ENCODE results near the gene MLLT10.
"Not testable (repeated sequence)": the region's sequence is repeated elsewhere in the genome, so short reads cannot be mapped to it uniquely, and the experiment has no call there.

The MLLT10 gene

DNA sequence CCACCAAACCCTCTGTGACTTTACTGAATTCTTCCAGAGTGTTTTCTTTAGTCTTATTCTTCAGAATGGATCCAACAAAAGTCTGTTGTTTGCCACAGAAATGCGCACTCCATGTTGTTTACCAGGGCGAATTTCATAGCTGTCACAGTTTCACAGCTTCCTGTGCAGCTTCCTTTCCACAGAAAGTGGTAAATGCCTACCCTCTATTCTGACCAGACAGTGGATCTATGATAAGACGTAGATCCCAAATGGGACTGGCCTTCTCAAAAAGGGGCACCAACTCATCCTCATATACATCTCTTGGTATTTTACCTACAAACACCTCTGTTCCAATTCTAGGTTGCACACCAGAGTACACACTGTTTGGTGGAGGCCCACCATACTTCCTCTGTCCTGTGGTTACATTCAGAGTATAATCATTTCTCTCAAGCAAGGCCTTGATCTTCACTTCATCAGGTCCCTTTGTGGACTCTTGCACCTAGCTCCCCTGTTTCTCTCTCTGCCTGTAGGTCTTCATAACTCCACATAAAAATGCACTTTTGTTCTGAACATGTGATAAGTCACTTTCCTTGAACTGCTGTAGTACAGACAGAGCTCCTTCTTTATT lies 91.7 kb downstream of the MLLT10 start:
- Histone ChIP-seq H3K4me3 (ENCODE audit: severe bottlenecking) (no peak overlapping the region), H3K36me3 (ENCODE audit: low read depth) (peaks cover 25% of the 10 kb centered on the region), H3K9me3 (ENCODE audit: severe bottlenecking) (no peaks in the 10 kb centered on the region), H3K27me3 (ENCODE audit: insufficient read depth, poor library complexity, severe bottlenecking) (no peaks in the 10 kb centered on the region), H3K4me1 (ENCODE audit: insufficient read depth, poor library complexity, severe bottlenecking) (peaks cover 9% of the 10 kb centered on the region), H3K27ac (ENCODE audit: poor library complexity, severe bottlenecking) (peak overlapping the region; percentile 15)
- DNase-seq (ENCODE audit: low spot score) (no peak), ATAC-seq (ENCODE audit: low read depth) (no peak)
- TF ChIP-seq, protein P1, sequence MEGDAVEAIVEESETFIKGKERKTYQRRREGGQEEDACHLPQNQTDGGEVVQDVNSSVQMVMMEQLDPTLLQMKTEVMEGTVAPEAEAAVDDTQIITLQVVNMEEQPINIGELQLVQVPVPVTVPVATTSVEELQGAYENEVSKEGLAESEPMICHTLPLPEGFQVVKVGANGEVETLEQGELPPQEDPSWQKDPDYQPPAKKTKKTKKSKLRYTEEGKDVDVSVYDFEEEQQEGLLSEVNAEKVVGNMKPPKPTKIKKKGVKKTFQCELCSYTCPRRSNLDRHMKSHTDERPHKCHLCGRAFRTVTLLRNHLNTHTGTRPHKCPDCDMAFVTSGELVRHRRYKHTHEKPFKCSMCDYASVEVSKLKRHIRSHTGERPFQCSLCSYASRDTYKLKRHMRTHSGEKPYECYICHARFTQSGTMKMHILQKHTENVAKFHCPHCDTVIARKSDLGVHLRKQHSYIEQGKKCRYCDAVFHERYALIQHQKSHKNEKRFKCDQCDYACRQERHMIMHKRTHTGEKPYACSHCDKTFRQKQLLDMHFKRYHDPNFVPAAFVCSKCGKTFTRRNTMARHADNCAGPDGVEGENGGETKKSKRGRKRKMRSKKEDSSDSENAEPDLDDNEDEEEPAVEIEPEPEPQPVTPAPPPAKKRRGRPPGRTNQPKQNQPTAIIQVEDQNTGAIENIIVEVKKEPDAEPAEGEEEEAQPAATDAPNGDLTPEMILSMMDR (IDR thresholded peaks at IDR 0.05; ENCODE audit: poor library complexity, severe bottlenecking), result no peak

DNA sequence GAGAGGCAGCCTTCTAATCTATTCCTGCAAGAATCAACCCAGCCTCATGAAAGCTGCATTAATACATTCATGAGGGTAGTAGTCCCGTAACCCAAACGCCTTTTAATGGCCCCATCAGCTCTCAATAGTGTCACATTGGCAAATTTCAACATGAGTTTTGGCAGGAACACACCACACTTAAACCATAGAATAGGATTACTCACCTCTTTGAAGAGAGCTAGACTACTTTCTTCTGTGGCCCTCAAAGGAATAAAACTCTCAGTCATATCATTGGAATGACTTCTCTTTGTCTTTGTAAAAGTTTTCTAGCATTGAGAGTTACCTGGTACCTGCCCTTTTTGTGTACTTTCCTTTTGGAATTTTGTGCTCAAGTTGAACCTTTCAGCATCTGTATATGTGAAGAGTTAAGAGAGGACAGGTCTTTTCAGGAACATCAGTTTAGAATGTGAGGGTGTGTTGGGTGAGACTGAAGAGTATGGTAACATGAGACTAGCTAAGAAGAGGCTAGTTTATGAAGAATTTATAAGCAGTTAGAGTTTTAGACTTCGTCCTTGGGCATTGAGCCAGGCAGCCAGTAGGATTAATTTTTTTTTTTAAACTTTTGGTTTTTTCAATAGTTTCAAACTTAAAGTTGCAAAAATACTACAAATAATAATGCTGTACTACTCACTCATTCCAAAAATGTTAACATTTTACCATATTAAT lies 92.6 kb downstream of the MLLT10 start:
- H3K4me1 ChIP-seq (ENCODE audit: insufficient read depth, poor library complexity, severe bottlenecking), result peaks cover 9% of the 10 kb centered on the region
- peak overlapping the region; percentile 15 for H3K27ac ChIP-seq (ENCODE audit: poor library complexity, severe bottlenecking)
- no peak overlapping the region for H3K4me3 ChIP-seq (ENCODE audit: severe bottlenecking)
- no peaks in the 10 kb centered on the region for H3K9me3 ChIP-seq (ENCODE audit: severe bottlenecking)
- TF ChIP-seq, protein P1 (IDR thresholded peaks at IDR 0.05; ENCODE audit: poor library complexity, severe bottlenecking), result no peak
- ATAC-seq (ENCODE audit: low read depth) (peak; percentile 91), DNase-seq (ENCODE audit: low spot score) (no peak)
- no peaks in the 10 kb centered on the region for H3K27me3 ChIP-seq (ENCODE audit: insufficient read depth, poor library complexity, severe bottlenecking)
- peaks cover 27% of the 10 kb centered on the region for H3K36me3 ChIP-seq (ENCODE audit: low read depth)

DNA sequence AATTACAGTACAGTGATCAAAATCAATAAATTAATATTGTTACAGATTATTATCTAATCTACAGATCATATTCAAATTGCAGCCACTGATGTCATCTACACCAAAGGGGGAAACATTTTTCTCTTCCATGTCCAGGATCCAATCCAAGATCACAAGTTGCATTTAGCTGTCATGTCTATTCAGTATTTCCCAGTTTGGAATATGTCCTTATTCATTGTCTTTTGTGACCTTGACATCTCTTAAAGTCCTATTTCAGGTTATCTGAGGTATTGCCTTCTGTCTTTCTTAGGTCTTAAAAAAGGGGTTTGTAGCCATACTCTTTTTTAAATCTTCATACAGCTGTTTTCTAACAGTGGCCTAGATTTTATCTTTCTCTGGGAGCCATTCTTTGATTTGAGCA lies 93.3 kb downstream of the MLLT10 start:
- H3K27ac ChIP-seq (ENCODE audit: poor library complexity, severe bottlenecking), result peak overlapping the region; percentile 15
- ATAC-seq (ENCODE audit: low read depth), result no peak
- TF ChIP-seq, protein P1 (IDR thresholded peaks at IDR 0.05; ENCODE audit: poor library complexity, severe bottlenecking), result no peak

DNA sequence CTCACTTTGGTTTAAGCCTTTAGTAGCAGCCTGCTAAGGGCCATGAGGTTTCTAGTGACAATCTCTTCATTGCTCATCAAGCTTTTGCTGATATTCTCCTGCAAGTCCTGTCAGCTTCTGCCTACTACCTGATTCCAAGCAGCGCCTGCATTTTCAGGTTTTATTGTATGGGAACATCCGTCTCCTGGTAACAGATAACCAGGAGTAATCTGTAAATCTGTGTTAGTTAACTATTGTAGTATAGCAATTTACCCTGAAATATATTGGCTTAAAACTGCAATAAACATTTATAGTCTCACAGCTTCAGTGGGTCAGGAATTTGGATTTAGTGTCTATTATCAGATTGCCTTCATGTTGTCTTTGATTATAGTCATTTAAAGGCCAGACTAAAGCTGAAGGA lies 94.0 kb downstream of the MLLT10 start:
- Histone ChIP-seq H3K36me3 (ENCODE audit: low read depth) (peaks cover 22% of the 10 kb centered on the region), H3K4me1 (ENCODE audit: insufficient read depth, poor library complexity, severe bottlenecking) (peaks cover 9% of the 10 kb centered on the region), H3K27me3 (ENCODE audit: insufficient read depth, poor library complexity, severe bottlenecking) (no peaks in the 10 kb centered on the region), H3K9me3 (ENCODE audit: severe bottlenecking) (no peaks in the 10 kb centered on the region), H3K27ac (ENCODE audit: poor library complexity, severe bottlenecking) (no peak overlapping the region), H3K4me3 (ENCODE audit: severe bottlenecking) (no peak overlapping the region)
- TF ChIP-seq, protein P1 (IDR thresholded peaks at IDR 0.05; ENCODE audit: poor library complexity, severe bottlenecking), result no peak
- ATAC-seq (ENCODE audit: low read depth), result no peak
- DNase-seq (ENCODE audit: low spot score), result no peak

More for the DNA sequence above, 93.3 kb downstream of the MLLT10 start:
- Histone ChIP-seq H3K27me3 (ENCODE audit: insufficient read depth, poor library complexity, severe bottlenecking) (no peaks in the 10 kb centered on the region), H3K36me3 (ENCODE audit: low read depth) (peaks cover 27% of the 10 kb centered on the region), H3K4me1 (ENCODE audit: insufficient read depth, poor library complexity, severe bottlenecking) (peaks cover 9% of the 10 kb centered on the region), H3K9me3 (ENCODE audit: severe bottlenecking) (no peaks in the 10 kb centered on the region), H3K4me3 (ENCODE audit: severe bottlenecking) (no peak overlapping the region)
- DNase-seq (ENCODE audit: low spot score), result no peak

DNA sequence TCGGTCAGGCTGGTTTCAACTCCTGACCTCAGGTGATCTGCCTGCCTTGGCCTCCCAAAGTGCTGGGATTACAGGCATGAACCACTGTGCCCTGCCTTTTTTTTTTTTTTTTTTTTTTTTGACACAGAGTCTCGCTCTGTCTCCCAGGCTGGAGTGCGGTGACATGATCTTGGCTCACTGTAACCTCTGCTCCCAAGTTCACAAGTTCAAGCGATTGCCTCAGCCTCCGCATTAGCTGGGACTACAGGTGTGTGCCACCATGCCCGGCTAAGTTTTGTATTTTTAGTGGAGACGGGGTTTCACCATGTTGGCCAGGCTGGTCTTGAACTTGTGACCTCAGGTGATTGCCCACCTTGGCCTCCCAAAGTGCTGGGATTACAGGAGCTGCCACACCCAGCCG lies 94.6 kb downstream of the MLLT10 start:
- not testable (repeated sequence) for H3K4me1 ChIP-seq (ENCODE audit: insufficient read depth, poor library complexity, severe bottlenecking); ATAC-seq (ENCODE audit: low read depth); H3K9me3 ChIP-seq (ENCODE audit: severe bottlenecking); H3K27me3 ChIP-seq (ENCODE audit: insufficient read depth, poor library complexity, severe bottlenecking); H3K4me3 ChIP-seq (ENCODE audit: severe bottlenecking); H3K27ac ChIP-seq (ENCODE audit: poor library complexity, severe bottlenecking); DNase-seq (ENCODE audit: low spot score)
- peaks cover 18% of the 10 kb centered on the region for H3K36me3 ChIP-seq (ENCODE audit: low read depth)

All from RWPE2 (cell line).